NCI-H1105 treated with DMSO at 0.1 percent for 48 hours (cell line): ENCODE data around the gene RBPJL.

Experiments used
- DNase-seq: peaks from one replicate; lab custom pipeline; 2025; lab: John Stamatoyannopoulos, UW

Gene RBPJL

DNA sequence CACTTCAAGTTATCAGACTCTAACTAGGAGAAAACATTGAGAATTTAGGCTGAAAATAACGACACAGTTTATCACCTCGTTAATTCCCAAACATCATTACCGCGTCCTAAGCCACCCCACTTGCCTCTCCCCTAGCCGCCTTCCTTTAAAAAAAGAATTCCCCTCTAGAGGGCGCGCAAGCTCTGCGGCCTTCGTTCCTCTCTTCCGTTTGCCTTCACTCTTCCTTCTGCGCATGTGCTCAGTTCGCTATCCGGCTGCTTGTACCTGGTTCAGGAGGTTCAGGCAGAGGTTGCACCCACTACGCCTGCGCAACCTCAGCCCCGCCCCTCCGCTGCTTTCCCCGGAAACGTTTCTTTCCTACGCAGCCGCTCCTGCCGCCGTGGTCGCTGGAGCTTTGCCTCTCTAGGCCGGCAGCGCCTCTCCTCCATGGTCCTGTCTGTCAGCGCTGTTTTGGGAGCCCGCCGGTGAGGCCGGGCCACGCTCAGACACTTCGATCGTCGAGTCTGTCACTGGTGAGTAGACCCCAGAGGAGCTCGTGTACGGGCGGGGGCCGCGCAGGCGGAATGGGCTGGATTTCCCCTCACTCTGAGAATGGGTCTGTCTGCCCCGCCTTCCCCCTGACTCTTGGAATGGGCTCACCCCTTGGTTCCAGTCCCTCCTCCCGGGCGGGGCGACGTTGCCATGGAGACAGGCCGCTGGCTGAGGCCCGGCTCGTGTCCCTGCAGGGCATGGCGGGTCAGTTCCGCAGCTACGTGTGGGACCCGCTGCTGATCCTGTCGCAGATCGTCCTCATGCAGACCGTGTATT, 56.4 kb downstream of the RBPJL start, which contains the start of gene SYS1:
Gene SYS1 (plus strand): TSS at position 353 of the 807 bp plus-strand sequence. CDS start 376 bp downstream, at position 729.
- DNase-seq = peak; percentile 99

- no peak for DNase-seq
Observed at GRCh38 chr20:45363611-45364492, 57.2 kb downstream of the RBPJL start.

DNA sequence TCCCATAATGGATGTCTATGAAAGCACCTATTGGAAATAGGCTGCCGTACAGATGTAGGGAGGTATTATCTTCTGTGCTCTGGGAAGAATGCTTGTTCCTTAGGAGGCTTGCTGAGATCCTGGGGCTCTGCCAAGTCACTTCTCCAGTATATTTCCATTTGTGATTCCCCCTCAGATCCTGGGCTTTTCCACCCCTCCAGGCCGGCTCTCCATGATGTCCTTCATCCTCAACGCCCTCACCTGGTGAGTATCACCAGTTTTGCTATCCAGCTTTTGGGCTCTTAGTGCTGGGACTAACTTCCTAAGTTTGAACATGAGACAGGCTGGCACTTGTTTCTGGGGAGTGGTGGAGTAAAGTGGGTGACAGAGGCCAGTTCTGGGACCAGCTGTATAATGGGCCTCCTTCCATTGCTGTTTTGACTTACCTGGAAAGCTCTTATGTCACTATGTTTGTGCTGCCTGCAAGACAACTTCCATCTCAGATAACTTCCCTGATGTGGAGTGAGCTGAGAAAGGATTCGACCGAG, 58.9 kb downstream of the RBPJL start:
- DNase-seq = no peak

- DNase-seq = no peak
Observed at GRCh38 chr20:45366192-45366591, 59.6 kb downstream of the RBPJL start.

- DNase-seq = no peak
Observed at GRCh38 chr20:45366631-45367030, 60.0 kb downstream of the RBPJL start.

DNA sequence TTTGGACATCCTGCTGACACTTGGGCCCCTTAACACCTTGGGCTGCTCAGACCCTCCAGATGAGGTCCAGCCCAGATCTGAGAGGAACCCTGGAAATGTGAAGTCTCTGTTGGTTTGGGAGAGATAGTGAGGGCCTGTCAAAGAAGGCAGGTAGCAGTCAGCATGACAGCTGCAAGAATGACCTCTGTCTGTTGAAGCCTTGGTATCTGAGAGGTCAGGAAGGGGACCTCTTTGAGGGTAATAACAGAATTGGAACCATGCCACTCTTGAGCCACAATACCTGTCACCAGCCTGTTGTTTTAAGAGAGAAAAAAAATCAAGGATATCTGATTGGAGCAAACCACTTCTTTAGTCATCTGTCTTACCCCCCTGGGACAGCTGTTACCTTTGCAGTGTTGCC, 60.5 kb downstream of the RBPJL start:
- no peak for DNase-seq
